Endothelial cell of umbilical vein (primary cell): ENCODE measurements around the gene CHST15. TPM values are rescaled to one million over a fixed set of nuclear protein-coding genes. Genes with fewer than 3 reads are reported as not detected.
"Not testable (repeated sequence)": the region's sequence is repeated elsewhere in the genome, so short reads cannot be mapped to it uniquely, and the experiment has no call there.

Experiments
- BruUV-seq: library from RNA; stranded (reverse); fragments of 400-500 nt; replicated peaks from 2 replicates; lab custom pipeline; 2021; lab: Mats Ljungman, UMichigan
- CTCF ChIA-PET: fragments of 300-600, 350-600 bp; sonication (Branson Sonifier 250); formaldehyde crosslinking; loops from one replicate; lab custom pipeline; 2021; ENCODE audit warnings: antibody characterized with exemption, inconsistent platforms; lab: Charles Lee
- POLR2A ChIA-PET: fragments of 300-600, 350-600 bp; sonication (Branson Sonifier 250); formaldehyde crosslinking; loops from one replicate; lab custom pipeline; 2021; ENCODE audit warnings: antibody characterized with exemption, inconsistent platforms; lab: Charles Lee
- DNase-seq: peaks from one replicate; pipeline ENCODE4 v3.0.0-alpha.2; 2011; ENCODE audit warnings: low read depth, low spot score
- FAIRE-seq: peaks from 2 replicates; lab custom pipeline; 2011; peaks lifted over from hg19 to GRCh38; lab: Jason Lieb, UNC
- H2AFZ ChIP-seq: 2 replicates; pipeline ENCODE4 v1.6.0; 2012; ENCODE audit warnings: low read depth, low read length, control low read depth, inconsistent platforms
- H3K27ac ChIP-seq: 2 replicates; pipeline ENCODE4 v1.5.1; 2011; ENCODE audit warnings: low read depth, mild to moderate bottlenecking, control low read depth, low read length, moderate library complexity; ENCODE audit not compliant: insufficient read depth
- H3K27me3 ChIP-seq, 2 experiments: 2 replicates each; pipeline versions ENCODE4 v1.6.0 to v1.6.1; 2011; ENCODE audit warnings: low read length in 2 of 2, mixed read lengths in 1 of 2; ENCODE audit not compliant: control insufficient read depth in 2 of 2, insufficient read depth in 2 of 2
- H3K36me3 ChIP-seq, 2 experiments: 2 replicates in 1 of 2; 3 replicates in 1 of 2; pipeline ENCODE4 v1.5.1; 2011; ENCODE audit warnings: low read length in 2 of 2, mild to moderate bottlenecking in 1 of 2, moderate library complexity in 1 of 2; ENCODE audit not compliant: control insufficient read depth in 2 of 2, insufficient read depth in 2 of 2; ENCODE audit errors: extremely low read depth in 1 of 2
- H3K4me1 ChIP-seq: 3 replicates; pipeline ENCODE4 v1.5.1; 2011; ENCODE audit warnings: mild to moderate bottlenecking, low read length; ENCODE audit not compliant: control insufficient read depth, insufficient read depth; ENCODE audit errors: extremely low read depth
- H3K4me2 ChIP-seq: 2 replicates; pipeline ENCODE4 v1.6.1; 2011; ENCODE audit warnings: low read length, control low read depth, mixed read lengths; ENCODE audit not compliant: insufficient read depth
- H3K4me3 ChIP-seq, 3 experiments: fragments of 200-600 bp in 1 of 3; sonication (generic), shearing (Covaris generic) in 1 of 3; replicated peaks in 1 of 3; 2 replicates each; pipeline ENCODE4 v1.5.1; 2011 to 2016; ENCODE audit warnings: control low read depth in 3 of 3, low read length in 3 of 3, mild to moderate bottlenecking in 2 of 3, inconsistent platforms in 1 of 3, low read depth in 1 of 3, moderate library complexity in 1 of 3; ENCODE audit not compliant: insufficient read depth in 1 of 3
- H3K79me2 ChIP-seq: 2 replicates; pipeline ENCODE4 v1.6.0; 2012; ENCODE audit warnings: low read length, inconsistent platforms; ENCODE audit not compliant: control insufficient read depth, insufficient read depth
- H3K9ac ChIP-seq: replicated peaks from 2 replicates; pipeline ENCODE3; 2011; ENCODE audit warnings: low read length, control low read depth; ENCODE audit not compliant: insufficient read depth; ENCODE audit errors: extremely low read depth
- H3K9me1 ChIP-seq: replicated peaks from 3 replicates; pipeline ENCODE4 v1.6.0; 2011; ENCODE audit warnings: mild to moderate bottlenecking, low read length; ENCODE audit not compliant: control insufficient read depth, insufficient read depth; ENCODE audit errors: extremely low read depth
- H3K9me3 ChIP-seq: replicated peaks from 2 replicates; pipeline ENCODE4 v1.5.1; 2012; ENCODE audit warnings: low read length, inconsistent platforms; ENCODE audit not compliant: control insufficient read depth, insufficient read depth
- H4K20me1 ChIP-seq: replicated peaks from 2 replicates; pipeline ENCODE3; 2011; ENCODE audit warnings: mild to moderate bottlenecking, low read length; ENCODE audit not compliant: control insufficient read depth, insufficient read depth; ENCODE audit errors: extremely low read depth
- CTCF ChIP-seq, 2 donors: IDR thresholded peaks; 1 replicate in 1 of 2; 2 replicates in 1 of 2; pipeline ENCODE4 v1.5.1; 2011; ENCODE audit warnings: low read length in 2 of 2, mild to moderate bottlenecking in 2 of 2, moderate library complexity in 2 of 2, control low read depth in 1 of 2, inconsistent platforms in 1 of 2, low read depth in 1 of 2; ENCODE audit not compliant: insufficient read depth in 1 of 2; ENCODE audit errors: extremely low read depth in 1 of 2
- EZH2 ChIP-seq: IDR thresholded peaks from 2 replicates; pipeline ENCODE4 v1.6.1; 2012; ENCODE audit warnings: borderline replicate concordance, low read depth, mild to moderate bottlenecking, moderate library complexity, low read length, inconsistent platforms; ENCODE audit not compliant: severe bottlenecking
- FOS ChIP-seq: IDR thresholded peaks from 2 replicates; pipeline ENCODE4 v1.6.1; 2011; ENCODE audit warnings: mild to moderate bottlenecking, low read length, moderate library complexity, borderline replicate concordance; ENCODE audit not compliant: insufficient read depth
- GATA2 ChIP-seq: IDR thresholded peaks from 2 replicates; pipeline ENCODE4 v1.7.0; 2011; ENCODE audit warnings: low read depth, mild to moderate bottlenecking, moderate library complexity, mixed read lengths, low read length; ENCODE audit not compliant: insufficient read length, insufficient read depth
- JUN ChIP-seq: IDR thresholded peaks from 2 replicates; pipeline ENCODE4 v1.6.1; 2011; ENCODE audit warnings: borderline replicate concordance, low read depth; ENCODE audit not compliant: insufficient read length, insufficient read depth
- MAX ChIP-seq: IDR thresholded peaks from 2 replicates; pipeline ENCODE4 v1.6.1; 2011; ENCODE audit not compliant: insufficient read depth, insufficient read length
- MYC ChIP-seq: IDR thresholded peaks from one replicate; pipeline ENCODE4 v1.6.1; 2011; ENCODE audit warnings: mild to moderate bottlenecking, low read depth, low read length
- POLR2A ChIP-seq: IDR thresholded peaks from 2 replicates; pipeline ENCODE4 v1.6.1; 2012; ENCODE audit warnings: low read depth, mild to moderate bottlenecking, control low read depth, low read length
- POLR2AphosphoS5 ChIP-seq: IDR thresholded peaks from 2 replicates; pipeline ENCODE4 v1.6.1; 2012; ENCODE audit warnings: low read depth, mild to moderate bottlenecking, control low read depth, low read length, moderate library complexity; ENCODE audit not compliant: insufficient read depth
- dilution Hi-C: fragments of 300-500 bp; cut with MboI; formaldehyde crosslinking; loops from one replicate; pipeline ENCODE4 v1.15.0; 2019; ENCODE audit warnings: low sequenced_read_pairs; ENCODE audit not compliant: extremely low pct_ligation_motif_present
- intact Hi-C: fragments of 100-400 bp; cut with micrococcal nuclease; formaldehyde crosslinking; loops from one replicate; pipeline ENCODE4 v1.10.0; 2022
- polyA plus RNA-seq, 4 experiments: library from polyadenylated mRNA; depleted of rRNA in 3 of 4; stranded (reverse) in 3 of 4; unstranded in 1 of 4; fragments of >200 nt; gene quantifications; 2 replicates each; pipeline versions ENCODE4 v1.2.1 to v1.2.3, GENCODE V29; 2011 to 2012; ENCODE audit warnings: missing spikeins in 1 of 4
- total RNA-seq: library from RNA; stranded (reverse); gene quantifications from 2 replicates; pipeline ENCODE4 v1.2.3, GENCODE V29; 2021

CHST15 gene
- total and polyA plus RNA-seq, 2 donors (not counting 3 experiments of a cell fraction or from before 2014, with no cell fraction given) = 23.1 to 29.2 TPM

GRCh38 chr10:124101351-124101750 is 8.0 kb upstream of the CHST15 start:
- Histone ChIP-seq H4K20me1 (no peaks in the 10 kb centered on the region), H3K4me1 (peaks cover 9% of the 10 kb centered on the region), H3K9me1 (no peaks in the 10 kb centered on the region), H3K79me2 (no peaks in the 10 kb centered on the region), H3K9ac (no peak overlapping the region), H3K9me3 (no peaks in the 10 kb centered on the region), H3K36me3 (no peaks in the 10 kb centered on the region), H3K4me2 (no peak overlapping the region), H2AFZ (no peak overlapping the region), H3K4me3 (no peak overlapping the region), H3K27ac (no peak overlapping the region), H3K27me3 (peaks cover 6 to 7% of the 10 kb centered on the region in 2 experiments)
- ChIA-PET CTCF (interaction anchor here (1.9 kb wide), 1 partner anchor 288 kb away, joined by 6 read pairs; no protein-coding TSS in a partner anchor), POLR2A (no interaction called here)
- intact Hi-C loops (no loop called here), dilution Hi-C loops (no loop called here)
- no peak for DNase-seq
- TF ChIP-seq POLR2A (no peak), MYC (no peak), JUN (no peak), GATA2 (no peak), POLR2AphosphoS5 (no peak), EZH2 (no peak), MAX (no peak), FOS (no peak), CTCF (IDR thresholded peaks at IDR 0.05; ENCODE audit: extremely low read depth in 1 of 2, insufficient read depth in 1 of 2, low read depth in 1 of 2, low read length in 2 of 2) (no peak)
- no peak for FAIRE-seq
- no TSS peak for BruUV-seq

- H3K36me3 ChIP-seq, FAIRE-seq, POLR2A ChIA-PET, DNase-seq, H3K27me3 ChIP-seq, H3K9ac ChIP-seq, H3K9me1 ChIP-seq, H3K4me3 ChIP-seq, H3K4me1 ChIP-seq, CTCF ChIA-PET, H3K4me2 ChIP-seq, H2AFZ ChIP-seq, intact Hi-C loops, H3K79me2 ChIP-seq, dilution Hi-C loops, BruUV-seq, H3K9me3 ChIP-seq, H3K27ac ChIP-seq, H4K20me1 ChIP-seq: not testable (repeated sequence)
Observed at GRCh38 chr10:124100651-124101050, 7.3 kb upstream of the CHST15 start.
